Astrocyte (in vitro differentiated cells and primary cell): Measurements from ENCODE around the gene NPTN. TPM values are rescaled to one million over a fixed set of nuclear protein-coding genes. Genes with fewer than 3 reads are reported as not detected.

Experiments
- DNase-seq: peaks from one replicate; pipeline ENCODE4 v3.0.0-alpha.2; 2010; ENCODE audit warnings: low read depth
- FAIRE-seq: peaks from 2 replicates; lab custom pipeline; 2011; peaks lifted over from hg19 to GRCh38; lab: Jason Lieb, UNC
- H2AFZ ChIP-seq: 2 replicates; pipeline ENCODE4 v1.6.0; 2012; ENCODE audit warnings: low read depth, low read length, inconsistent platforms
- H3K27ac ChIP-seq: 2 replicates; pipeline ENCODE4 v1.5.1; 2011; ENCODE audit warnings: low read depth, low read length, inconsistent platforms
- H3K27me3 ChIP-seq: 2 replicates; pipeline ENCODE4 v1.6.0; 2011; ENCODE audit warnings: low read length, inconsistent platforms; ENCODE audit not compliant: insufficient read depth
- H3K36me3 ChIP-seq: 2 replicates; pipeline ENCODE4 v1.5.1; 2011; ENCODE audit warnings: low read length, inconsistent platforms; ENCODE audit not compliant: insufficient read depth
- H3K4me1 ChIP-seq: 2 replicates; pipeline ENCODE4 v1.5.1; 2011; ENCODE audit warnings: low read length, inconsistent platforms; ENCODE audit not compliant: insufficient read depth
- H3K4me2 ChIP-seq: 2 replicates; pipeline ENCODE4 v1.6.0; 2012; ENCODE audit warnings: low read length, inconsistent platforms
- H3K4me3 ChIP-seq: 2 replicates; pipeline ENCODE4 v1.5.1; 2011; ENCODE audit warnings: low read depth, mild to moderate bottlenecking, low read length, inconsistent platforms; ENCODE audit not compliant: insufficient read depth
- H3K79me2 ChIP-seq: 2 replicates; pipeline ENCODE4 v1.6.0; 2012; ENCODE audit warnings: mild to moderate bottlenecking, low read length, inconsistent platforms; ENCODE audit not compliant: insufficient read depth
- H3K9ac ChIP-seq: 2 replicates; pipeline ENCODE4 v1.6.0; 2012; ENCODE audit warnings: mild to moderate bottlenecking, low read length, inconsistent platforms
- H3K9me3 ChIP-seq: 2 replicates; pipeline ENCODE4 v1.5.1; 2012; ENCODE audit warnings: low read depth, mild to moderate bottlenecking, low read length, inconsistent platforms; ENCODE audit not compliant: insufficient read depth
- H4K20me1 ChIP-seq: 2 replicates; pipeline ENCODE4 v1.6.0; 2012; ENCODE audit warnings: low read length, inconsistent platforms; ENCODE audit not compliant: insufficient read depth
- H3K27ac Mint-ChIP-seq: one replicate; pipeline ENCODE4 v1.8.0; 2021; ENCODE audit warnings: mild to moderate bottlenecking, mixed read lengths; ENCODE audit not compliant: unreplicated experiment
- H3K27me3 Mint-ChIP-seq: one replicate; pipeline ENCODE4 v1.8.0; 2021; ENCODE audit warnings: low read depth, mixed read lengths; ENCODE audit not compliant: unreplicated experiment
- H3K36me3 Mint-ChIP-seq: one replicate; pipeline ENCODE4 v1.8.0; 2021; ENCODE audit warnings: low read depth, mixed read lengths; ENCODE audit not compliant: unreplicated experiment
- H3K4me1 Mint-ChIP-seq: one replicate; pipeline ENCODE4 v1.8.0; 2021; ENCODE audit warnings: low read depth, mixed read lengths; ENCODE audit not compliant: unreplicated experiment
- H3K4me3 Mint-ChIP-seq: one replicate; pipeline ENCODE4 v1.8.0; 2021; ENCODE audit warnings: mild to moderate bottlenecking, moderate library complexity, mixed read lengths; ENCODE audit not compliant: unreplicated experiment
- H3K9me3 Mint-ChIP-seq: one replicate; pipeline ENCODE4 v1.8.0; 2021; ENCODE audit warnings: mild to moderate bottlenecking, mixed read lengths; ENCODE audit not compliant: unreplicated experiment
- CTCF ChIP-seq: IDR thresholded peaks from 2 replicates; pipeline ENCODE4 v1.5.1; 2011; ENCODE audit warnings: low read depth, mild to moderate bottlenecking, inconsistent platforms, low read length, moderate library complexity; ENCODE audit not compliant: insufficient read depth
- EZH2 ChIP-seq: IDR thresholded peaks from 2 replicates; pipeline ENCODE4 v1.6.1; 2012; ENCODE audit warnings: mild to moderate bottlenecking, low read length, inconsistent platforms; ENCODE audit not compliant: insufficient read depth
- total RNA-seq: library from RNA; stranded (reverse); gene quantifications from 2 replicates; pipeline ENCODE4 v1.2.1, GENCODE V29; 2021

Gene NPTN
- total RNA-seq, 1 donor from 2014 or later, result 281 TPM

- Mint-ChIP-seq H3K9me3 (no peaks in the 10 kb centered on the region), H3K4me1 (no peaks in the 10 kb centered on the region), H3K27me3 (no peaks in the 10 kb centered on the region), H3K27ac (no peak overlapping the region), H3K4me3 (no peak overlapping the region), H3K36me3 (no peaks in the 10 kb centered on the region)
- Histone ChIP-seq H3K9ac (no peak overlapping the region), H3K27ac (no peak overlapping the region), H3K36me3 (no peaks in the 10 kb centered on the region), H4K20me1 (no peaks in the 10 kb centered on the region), H3K79me2 (no peaks in the 10 kb centered on the region), H3K4me1 (no peaks in the 10 kb centered on the region), H3K4me2 (no peak overlapping the region), H3K9me3 (no peaks in the 10 kb centered on the region), H2AFZ (no peak overlapping the region), H3K4me3 (no peak overlapping the region), H3K27me3 (no peaks in the 10 kb centered on the region)
- FAIRE-seq, result no peak
- DNase-seq, result no peak
- no peak for TF ChIP-seq EZH2
- TF ChIP-seq CTCF, result no peak
Observed at GRCh38 chr15:73527598-73527997, 105.6 kb downstream of the NPTN start.

- no peak overlapping the region for H3K4me2 ChIP-seq
- H3K4me1 ChIP-seq, result no peaks in the 10 kb centered on the region
- Mint-ChIP-seq H3K4me1 (peaks cover 5% of the 10 kb centered on the region), H3K9me3 (no peaks in the 10 kb centered on the region), H3K27me3 (no peaks in the 10 kb centered on the region), H3K36me3 (no peaks in the 10 kb centered on the region), H3K27ac (no peak overlapping the region), H3K4me3 (no peak overlapping the region)
- no peak overlapping the region for H2AFZ ChIP-seq
- H3K4me3 ChIP-seq, result no peak overlapping the region
- no peak overlapping the region for H3K9ac ChIP-seq
- no peaks in the 10 kb centered on the region for H3K36me3 ChIP-seq
- H3K9me3 ChIP-seq, result no peaks in the 10 kb centered on the region
- no peaks in the 10 kb centered on the region for H3K27me3 ChIP-seq
- no peak for DNase-seq
- TF ChIP-seq EZH2 (no peak), CTCF (no peak)
- no peaks in the 10 kb centered on the region for H4K20me1 ChIP-seq
- no peak overlapping the region for H3K27ac ChIP-seq
- no peak for FAIRE-seq
- H3K79me2 ChIP-seq, result no peaks in the 10 kb centered on the region
Observed at GRCh38 chr15:73524919-73525318, 108.3 kb downstream of the NPTN start.

GRCh38 chr15:73522011-73522410, 111.2 kb downstream of the NPTN start:
- Histone ChIP-seq H3K4me3 (no peak overlapping the region), H3K27me3 (no peaks in the 10 kb centered on the region), H3K36me3 (no peaks in the 10 kb centered on the region), H3K4me1 (no peaks in the 10 kb centered on the region), H4K20me1 (no peaks in the 10 kb centered on the region), H3K79me2 (no peaks in the 10 kb centered on the region), H3K27ac (no peak overlapping the region), H3K9ac (no peak overlapping the region), H2AFZ (no peak overlapping the region), H3K4me2 (no peak overlapping the region), H3K9me3 (no peaks in the 10 kb centered on the region)
- no peaks in the 10 kb centered on the region for H3K36me3 Mint-ChIP-seq
- no peak for FAIRE-seq
- no peak for DNase-seq
- H3K9me3 Mint-ChIP-seq, result no peaks in the 10 kb centered on the region
- peaks cover 8% of the 10 kb centered on the region for H3K4me1 Mint-ChIP-seq
- peaks cover 2% of the 10 kb centered on the region for H3K27me3 Mint-ChIP-seq
- no peak overlapping the region for H3K4me3 Mint-ChIP-seq
- H3K27ac Mint-ChIP-seq, result peak overlapping the region; percentile 15
- TF ChIP-seq CTCF (no peak), EZH2 (no peak)
